Esophagus muscularis mucosa (tissue), 4 donors: ENCODE results near the gene WNT16. TPM values are rescaled to one million over a fixed set of nuclear protein-coding genes. Genes with fewer than 3 reads are reported as not detected.

Experiments
- DNase-seq: peaks from one replicate; pipeline ENCODE4 v3.0.0-alpha.2; 2017; ENCODE audit errors: extremely low spot score
- H3K27ac ChIP-seq, 4 donors: fragments of 200-600 bp; sonication (generic); replicated peaks in 1 of 4; 1 replicate in 3 of 4; 2 replicates in 1 of 4; pipeline ENCODE4 v1.5.1; 2016 to 2019; ENCODE audit warnings: mild to moderate bottlenecking in 1 of 4
- H3K27me3 ChIP-seq, 4 donors: fragments of 200-600 bp; sonication (generic); one replicate each; pipeline versions ENCODE4 v1.5.1 to v1.6.0; 2016 to 2019
- H3K36me3 ChIP-seq, 4 donors: fragments of 200-600 bp; sonication (generic); one replicate each; pipeline ENCODE4 v1.5.1; 2016 to 2019
- H3K4me1 ChIP-seq, 4 donors: fragments of 200-600 bp; sonication (generic); one replicate each; pipeline ENCODE4 v1.5.1; 2016 to 2019
- H3K4me3 ChIP-seq, 4 donors: fragments of 200-600 bp; sonication (generic); 1 replicate in 2 of 4; 2 replicates in 2 of 4; pipeline ENCODE4 v1.5.1; 2016 to 2019; ENCODE audit warnings: mild to moderate bottlenecking in 4 of 4, moderate library complexity in 1 of 4
- H3K9me3 ChIP-seq, 4 donors: fragments of 200-600 bp; sonication (generic); 1 replicate in 3 of 4; 2 replicates in 1 of 4; pipeline ENCODE4 v1.5.1; 2016 to 2019
- EP300 ChIP-seq: sonication (generic); formaldehyde crosslinking; IDR thresholded peaks from one replicate; pipeline ENCODE4 v1.6.1; 2017; ENCODE audit warnings: antibody characterized with exemption
- POLR2A ChIP-seq: fragments of 450-650 bp; IDR thresholded peaks from one replicate; pipeline ENCODE4 v1.6.1; 2017; ENCODE audit warnings: antibody characterized with exemption, moderate library complexity, mild to moderate bottlenecking, low read depth
- POLR2AphosphoS5 ChIP-seq, 2 donors: sonication (generic); formaldehyde crosslinking; IDR thresholded peaks; one replicate each; pipeline ENCODE4 v1.6.1; 2017; ENCODE audit warnings: antibody characterized with exemption in 2 of 2
- WGBS: methylation state at CpG from one replicate; pipeline ENCODE4 v1.1.5; 2018; 5-methylcytosine and 5-hydroxymethylcytosine counted together
- intact Hi-C: fragments of 100-400 bp; cut with DNase I; formaldehyde crosslinking; loops from one replicate; pipeline ENCODE4 v1.15.1; 2023
- total RNA-seq, 4 donors: library from RNA; depleted of rRNA; stranded (reverse); fragments of >200 nt; gene quantifications; one replicate each; pipeline versions ENCODE4 v1.1.0 to v1.2.1, GENCODE V29; 2016
- TF ChIP-seq, protein P1 (sequence below), 3 experiments: fragments of 200-600 bp in 2 of 3; fragments of 450-650 bp in 1 of 3; sonication (generic) in 2 of 3; IDR thresholded peaks; one replicate each; pipeline ENCODE4 v1.5.1; 2017 to 2019; ENCODE audit warnings: antibody characterized with exemption in 3 of 3, mild to moderate bottlenecking in 2 of 3, moderate library complexity in 1 of 3

Gene WNT16
- total RNA-seq, 4 donors from 2014 or later: 0.23 to 0.91 (median 0.33) TPM; not detected in 1

DNA sequence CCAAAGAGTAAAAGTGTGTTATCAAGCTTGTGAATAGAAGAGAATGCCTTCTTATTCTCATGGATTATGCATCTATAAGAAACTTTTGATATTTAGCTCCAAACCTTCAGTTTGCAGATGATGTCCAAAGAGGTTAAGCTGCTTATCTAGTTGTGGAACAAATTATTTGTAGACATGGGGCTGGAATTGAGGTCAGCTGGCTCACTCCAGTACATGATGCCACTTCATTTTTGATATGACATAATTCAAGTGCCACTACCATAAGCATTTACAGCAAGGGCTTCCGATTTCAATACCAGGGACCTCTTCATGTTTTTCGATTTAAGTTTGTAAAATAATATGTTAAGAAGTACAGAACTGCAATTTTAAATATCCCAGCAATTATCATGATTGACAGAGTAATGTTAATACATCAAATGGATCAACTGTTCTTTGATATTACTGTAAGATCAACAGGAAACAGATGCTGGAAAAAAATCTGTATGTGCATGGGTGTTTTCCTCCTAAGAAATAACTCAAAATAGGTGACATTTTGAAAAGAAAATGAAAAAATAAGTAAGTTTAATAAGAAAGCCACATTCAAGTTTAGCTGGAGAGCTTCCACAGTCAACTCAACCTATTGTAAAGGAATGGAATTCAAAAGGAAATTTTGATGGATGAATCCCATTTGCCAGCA, 54.6 kb downstream of the WNT16 start:
- intact Hi-C loops: no loop called here
- TF ChIP-seq EP300: no peak
- TF ChIP-seq, protein P1, sequence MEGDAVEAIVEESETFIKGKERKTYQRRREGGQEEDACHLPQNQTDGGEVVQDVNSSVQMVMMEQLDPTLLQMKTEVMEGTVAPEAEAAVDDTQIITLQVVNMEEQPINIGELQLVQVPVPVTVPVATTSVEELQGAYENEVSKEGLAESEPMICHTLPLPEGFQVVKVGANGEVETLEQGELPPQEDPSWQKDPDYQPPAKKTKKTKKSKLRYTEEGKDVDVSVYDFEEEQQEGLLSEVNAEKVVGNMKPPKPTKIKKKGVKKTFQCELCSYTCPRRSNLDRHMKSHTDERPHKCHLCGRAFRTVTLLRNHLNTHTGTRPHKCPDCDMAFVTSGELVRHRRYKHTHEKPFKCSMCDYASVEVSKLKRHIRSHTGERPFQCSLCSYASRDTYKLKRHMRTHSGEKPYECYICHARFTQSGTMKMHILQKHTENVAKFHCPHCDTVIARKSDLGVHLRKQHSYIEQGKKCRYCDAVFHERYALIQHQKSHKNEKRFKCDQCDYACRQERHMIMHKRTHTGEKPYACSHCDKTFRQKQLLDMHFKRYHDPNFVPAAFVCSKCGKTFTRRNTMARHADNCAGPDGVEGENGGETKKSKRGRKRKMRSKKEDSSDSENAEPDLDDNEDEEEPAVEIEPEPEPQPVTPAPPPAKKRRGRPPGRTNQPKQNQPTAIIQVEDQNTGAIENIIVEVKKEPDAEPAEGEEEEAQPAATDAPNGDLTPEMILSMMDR (IDR thresholded peaks at IDR 0.05): no peak
- 78% methylated on average over 2 of the region's 2 CpGs for WGBS
- no peak for DNase-seq
- peaks cover 16 to 32% (median 21%) of the 10 kb centered on the region in 4 donors for H3K4me1 ChIP-seq
- no peaks in the 10 kb centered on the region for H3K27me3 ChIP-seq
- peaks cover 0 to 3% (median under 1%) of the 10 kb centered on the region in 4 donors for H3K36me3 ChIP-seq
- H3K4me3 ChIP-seq: no peak overlapping the region
- H3K27ac ChIP-seq: no peak overlapping the region
- H3K9me3 ChIP-seq: no peaks in the 10 kb centered on the region

GRCh38 chr7:121384265-121384664, 55.5 kb downstream of the WNT16 start:
- H3K4me3 ChIP-seq: no peak overlapping the region
- no peak for DNase-seq
- no peaks in the 10 kb centered on the region for H3K27me3 ChIP-seq
- no peak overlapping the region for H3K27ac ChIP-seq
- no peak for TF ChIP-seq EP300
- TF ChIP-seq, protein P1 (IDR thresholded peaks at IDR 0.05): no peak
- TF ChIP-seq POLR2AphosphoS5 (IDR thresholded peaks at IDR 0.05): no peak
- TF ChIP-seq POLR2A: no peak
- intact Hi-C loops: no loop called here
- H3K9me3 ChIP-seq: no peaks in the 10 kb centered on the region
- peaks cover 17 to 32% (median 26%) of the 10 kb centered on the region in 4 donors for H3K4me1 ChIP-seq
- H3K36me3 ChIP-seq: no peaks in the 10 kb centered on the region
- 88% methylated on average over 2 of the region's 2 CpGs for WGBS

DNA sequence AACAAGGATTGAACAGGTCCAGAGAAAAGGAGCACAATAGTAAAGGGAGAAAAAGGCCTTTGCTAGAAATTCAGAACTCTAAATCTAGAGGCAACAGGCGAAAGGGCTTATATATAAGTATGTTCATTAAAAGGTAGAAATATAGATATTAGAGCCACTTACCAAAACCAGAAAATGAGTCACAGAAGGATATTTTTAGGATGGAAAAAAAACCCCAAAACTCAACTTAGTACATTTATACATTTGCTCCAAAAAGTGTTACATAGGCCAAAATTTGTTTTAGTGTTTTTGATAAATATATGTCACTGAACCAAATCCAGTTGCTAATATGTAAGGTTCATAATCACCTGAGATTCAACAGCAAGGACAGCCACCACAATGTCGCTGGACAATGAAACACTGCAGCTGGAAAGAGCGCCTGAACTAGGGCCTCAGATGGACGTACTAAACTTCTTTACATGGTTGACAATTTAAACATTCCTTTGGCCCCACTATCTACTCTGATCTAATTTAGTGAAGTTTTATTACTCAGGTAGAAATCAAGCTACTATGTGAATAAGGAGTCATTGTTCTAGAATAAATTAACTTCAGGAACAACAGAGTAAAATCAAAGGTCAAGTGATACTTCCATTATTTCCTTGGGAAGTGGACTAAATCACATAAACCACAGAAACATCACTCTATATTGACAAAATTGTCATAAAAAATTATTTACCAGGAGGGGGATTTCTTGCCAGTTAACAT, 56.4 kb downstream of the WNT16 start:
- 95% methylated on average over 4 of the region's 4 CpGs for WGBS
- Histone ChIP-seq H3K9me3 (no peaks in the 10 kb centered on the region), H3K4me3 (no peak overlapping the region), H3K27ac (no peak overlapping the region), H3K4me1 (peaks cover 17 to 39% (median 33%) of the 10 kb centered on the region in 4 donors), H3K27me3 (no peaks in the 10 kb centered on the region), H3K36me3 (no peaks in the 10 kb centered on the region)
- no peak for DNase-seq
- intact Hi-C loops: loop anchor here (1.0 kb wide), 1 partner anchor 10 kb away; no protein-coding TSS in a partner anchor
- TF ChIP-seq, protein P1 (IDR thresholded peaks at IDR 0.05): no peak
- TF ChIP-seq POLR2AphosphoS5 (IDR thresholded peaks at IDR 0.05) (no peak), EP300 (no peak), POLR2A (no peak)

DNA sequence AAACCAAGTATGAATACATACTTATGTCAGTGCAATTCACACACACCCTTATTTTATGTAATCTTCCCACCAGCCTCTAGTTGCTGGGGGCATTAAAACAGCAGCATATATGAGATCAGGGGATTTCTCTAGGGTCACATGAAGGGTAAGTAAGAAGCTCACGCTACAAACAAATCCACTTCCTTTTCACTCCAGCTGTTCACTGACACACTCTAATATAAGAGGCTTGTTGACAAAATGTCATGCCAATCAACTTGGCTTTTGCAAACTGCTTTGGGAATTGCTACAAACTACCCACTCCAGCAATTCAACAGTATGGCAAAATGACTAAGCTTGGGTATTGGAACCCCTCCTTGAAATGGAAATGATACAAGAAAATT, 57.0 kb downstream of the WNT16 start:
- no peak overlapping the region for H3K27ac ChIP-seq
- WGBS: 50% methylated on average over 1 of the region's 1 CpG
- no peaks in the 10 kb centered on the region for H3K9me3 ChIP-seq
- H3K4me1 ChIP-seq: peaks cover 17 to 42% (median 37%) of the 10 kb centered on the region in 4 donors
- H3K36me3 ChIP-seq: no peaks in the 10 kb centered on the region
- TF ChIP-seq POLR2AphosphoS5 (IDR thresholded peaks at IDR 0.05) (no peak), POLR2A (no peak), EP300 (no peak)
- TF ChIP-seq, protein P1 (IDR thresholded peaks at IDR 0.05): no peak
- intact Hi-C loops: loop anchor here (1.0 kb wide), 1 partner anchor 10 kb away; no protein-coding TSS in a partner anchor
- no peaks in the 10 kb centered on the region for H3K27me3 ChIP-seq
- H3K4me3 ChIP-seq: no peak overlapping the region
- DNase-seq: no peak
